ENCODE measurements around the gene CISH. TPM values are rescaled to one million over a fixed set of nuclear protein-coding genes. Genes with fewer than 3 reads are reported as not detected.

Gene CISH
- total RNA-seq, 1 experiment from 2014 or later, result 2.7 TPM

GRCh38 chr3:50625231-50626182 lies 13.9 kb upstream of the CISH start:
- intact Hi-C loops (cut with micrococcal nuclease; ENCODE audit: unreplicated experiment), result loop anchor here (2.0 kb wide), 2 partner anchors 37 to 45 kb away; no protein-coding TSS in a partner anchor
- H3K4me2 ChIP-seq, result peak overlapping the region; percentile 65
- peak overlapping the region; percentile 68 for H3K27ac ChIP-seq
- no peak for DNase-seq
- TF ChIP-seq EZH2 (IDR thresholded peaks at IDR 0.05; ENCODE audit: low read depth) (no peak), CTCF (conservative IDR thresholded peaks at IDR 0.05) (no peak)
- no peaks in the 10 kb centered on the region for H3K9me2 ChIP-seq (ENCODE audit: insufficient read depth)
- no peak overlapping the region for H2AFZ ChIP-seq
- peaks cover 74% of the 10 kb centered on the region for H3K79me2 ChIP-seq (ENCODE audit: low read depth)
- H3F3A ChIP-seq (ENCODE audit: insufficient read depth, low read depth), result peaks cover 24% of the 10 kb centered on the region
- BruUV-seq (replicated peaks), result TSS peak; percentile 8
- CTCF ChIA-PET, result interaction anchor here (0.6 to 1.5 kb wide), 3 partner anchors 12 to 1435 kb away, joined by 3 to 7 read pairs (median 3); no protein-coding TSS in a partner anchor
- no peaks in the 10 kb centered on the region for H3K27me3 ChIP-seq (ENCODE audit: insufficient read depth, low read depth)
- 0 out of 2 replicates have a peak, but pooled peaks cover 3% of the 10 kb centered on the region for H3K36me3 ChIP-seq (ENCODE audit: low read depth)
- POLR2A ChIA-PET (ENCODE audit: unreplicated experiment), result interaction anchor here (0.6 to 0.7 kb wide), 3 partner anchors 438 to 871 kb away, joined by 3 to 4 read pairs (median 3); partner anchors contain the start of gene MANF
- H3K4me1 ChIP-seq (replicated peaks; ENCODE audit: insufficient read depth), result peaks cover 71% of the 10 kb centered on the region
- no peaks in the 10 kb centered on the region for H4K20me1 ChIP-seq (ENCODE audit: insufficient read depth)
- H3K9me3 ChIP-seq (ENCODE audit: insufficient read depth, low read depth), result no peaks in the 10 kb centered on the region
- no peak overlapping the region for H3K4me3 ChIP-seq

- TF ChIP-seq EZH2 (IDR thresholded peaks at IDR 0.05; ENCODE audit: low read depth) (no peak), CTCF (conservative IDR thresholded peaks at IDR 0.05) (no peak)
- Histone ChIP-seq H3K36me3 (ENCODE audit: low read depth) (0 out of 2 replicates have a peak, but pooled peaks cover 3% of the 10 kb centered on the region), H3K9me2 (ENCODE audit: insufficient read depth) (no peaks in the 10 kb centered on the region), H3K4me2 (peak overlapping the region; percentile 65), H3K79me2 (ENCODE audit: low read depth) (peaks cover 74% of the 10 kb centered on the region), H3K27ac (peak overlapping the region; percentile 68), H4K20me1 (ENCODE audit: insufficient read depth) (no peaks in the 10 kb centered on the region), H3K27me3 (ENCODE audit: insufficient read depth, low read depth) (no peaks in the 10 kb centered on the region), H2AFZ (no peak overlapping the region), H3K4me3 (no peak overlapping the region), H3K9me3 (ENCODE audit: insufficient read depth, low read depth) (no peaks in the 10 kb centered on the region), H3K4me1 (replicated peaks; ENCODE audit: insufficient read depth) (peaks cover 71% of the 10 kb centered on the region), H3F3A (ENCODE audit: insufficient read depth, low read depth) (peaks cover 24% of the 10 kb centered on the region)
- intact Hi-C loops (cut with micrococcal nuclease; ENCODE audit: unreplicated experiment), result loop anchor here (2.0 kb wide), 1 partner anchor 38 kb away; no protein-coding TSS in a partner anchor
- CTCF ChIA-PET, result interaction anchor here (1.0 to 1.5 kb wide), 2 partner anchors 11 to 28 kb away, joined by 3 to 7 read pairs; no protein-coding TSS in a partner anchor
- no TSS peak for BruUV-seq (replicated peaks)
- POLR2A ChIA-PET (ENCODE audit: unreplicated experiment), result interaction anchor here (0.6 kb wide), 1 partner anchor 1605 kb away, joined by 3 read pairs; no protein-coding TSS in a partner anchor
- DNase-seq, result peak; percentile 76 to 93
These were observed 13.1 kb upstream of the CISH start for GRCh38 chr3:50624634-50625033.

GRCh38 chr3:50623840-50624474 lies 12.4 kb upstream of the CISH start:
- TF ChIP-seq CTCF (conservative IDR thresholded peaks at IDR 0.05), result no peak
- TF ChIP-seq EZH2 (IDR thresholded peaks at IDR 0.05; ENCODE audit: low read depth), result no peak
- peaks cover 24% of the 10 kb centered on the region for H3F3A ChIP-seq (ENCODE audit: insufficient read depth, low read depth)
- no peak for DNase-seq
- H3K27me3 ChIP-seq (ENCODE audit: insufficient read depth, low read depth), result no peaks in the 10 kb centered on the region
- no peak overlapping the region for H3K4me3 ChIP-seq
- H4K20me1 ChIP-seq (ENCODE audit: insufficient read depth), result no peaks in the 10 kb centered on the region
- H3K36me3 ChIP-seq (ENCODE audit: low read depth), result peaks cover 6% of the 10 kb centered on the region; the same call in 1 of the 2 replicates
- POLR2A ChIA-PET (ENCODE audit: unreplicated experiment), result interaction anchor here (0.6 kb wide), 1 partner anchor 1606 kb away, joined by 3 read pairs; no protein-coding TSS in a partner anchor
- H3K9me2 ChIP-seq (ENCODE audit: insufficient read depth), result no peaks in the 10 kb centered on the region
- peak overlapping the region; percentile 65 for H3K4me2 ChIP-seq
- BruUV-seq (replicated peaks), result TSS peak; percentile 51
- H3K27ac ChIP-seq, result peak overlapping the region; percentile 68
- H3K4me1 ChIP-seq (replicated peaks; ENCODE audit: insufficient read depth), result peaks cover 77% of the 10 kb centered on the region
- intact Hi-C loops (cut with micrococcal nuclease; ENCODE audit: unreplicated experiment), result loop anchor here (2.0 kb wide), 1 partner anchor 39 kb away; no protein-coding TSS in a partner anchor
- peaks cover 74% of the 10 kb centered on the region for H3K79me2 ChIP-seq (ENCODE audit: low read depth)
- no peak overlapping the region for H2AFZ ChIP-seq
- CTCF ChIA-PET, result interaction anchor here (1.0 to 1.5 kb wide), 2 partner anchors 10 to 28 kb away, joined by 3 to 7 read pairs; no protein-coding TSS in a partner anchor
- no peaks in the 10 kb centered on the region for H3K9me3 ChIP-seq (ENCODE audit: insufficient read depth, low read depth)
